ENCODE data around the gene ACAA1.

DNA sequence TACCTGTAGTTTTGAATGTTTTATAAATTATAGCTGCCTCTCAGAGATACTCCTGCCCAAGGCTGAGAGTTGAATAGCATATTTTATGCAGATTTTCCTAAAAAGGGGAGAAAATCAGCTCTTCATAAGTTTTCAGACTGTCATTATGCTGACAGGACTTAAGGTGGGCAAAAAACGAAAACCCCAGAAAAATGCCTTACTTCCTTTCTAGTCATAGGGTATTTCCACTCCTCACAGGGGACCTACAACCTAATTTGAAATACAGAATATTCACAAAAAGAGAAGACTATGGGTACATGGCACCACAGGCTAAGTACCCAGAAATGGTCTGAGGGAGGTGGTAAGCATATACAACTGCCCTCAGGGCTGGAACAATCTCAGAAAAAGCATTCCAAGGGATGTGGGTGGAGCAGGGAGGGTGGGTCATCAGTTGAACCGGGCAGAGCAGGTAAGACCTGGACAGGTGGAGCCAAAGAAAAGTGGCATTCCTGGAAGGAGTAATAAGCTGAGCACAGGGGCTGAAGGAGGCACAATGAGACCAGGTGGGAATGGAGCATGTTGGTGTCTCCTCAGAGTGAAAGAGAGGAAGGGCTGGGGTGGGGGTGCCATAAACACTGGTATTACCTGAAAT, 17.8 kb upstream of the ACAA1 start:
- TF ChIP-seq, protein P1, sequence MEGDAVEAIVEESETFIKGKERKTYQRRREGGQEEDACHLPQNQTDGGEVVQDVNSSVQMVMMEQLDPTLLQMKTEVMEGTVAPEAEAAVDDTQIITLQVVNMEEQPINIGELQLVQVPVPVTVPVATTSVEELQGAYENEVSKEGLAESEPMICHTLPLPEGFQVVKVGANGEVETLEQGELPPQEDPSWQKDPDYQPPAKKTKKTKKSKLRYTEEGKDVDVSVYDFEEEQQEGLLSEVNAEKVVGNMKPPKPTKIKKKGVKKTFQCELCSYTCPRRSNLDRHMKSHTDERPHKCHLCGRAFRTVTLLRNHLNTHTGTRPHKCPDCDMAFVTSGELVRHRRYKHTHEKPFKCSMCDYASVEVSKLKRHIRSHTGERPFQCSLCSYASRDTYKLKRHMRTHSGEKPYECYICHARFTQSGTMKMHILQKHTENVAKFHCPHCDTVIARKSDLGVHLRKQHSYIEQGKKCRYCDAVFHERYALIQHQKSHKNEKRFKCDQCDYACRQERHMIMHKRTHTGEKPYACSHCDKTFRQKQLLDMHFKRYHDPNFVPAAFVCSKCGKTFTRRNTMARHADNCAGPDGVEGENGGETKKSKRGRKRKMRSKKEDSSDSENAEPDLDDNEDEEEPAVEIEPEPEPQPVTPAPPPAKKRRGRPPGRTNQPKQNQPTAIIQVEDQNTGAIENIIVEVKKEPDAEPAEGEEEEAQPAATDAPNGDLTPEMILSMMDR (IDR thresholded peaks at IDR 0.05): no peak
- TF ChIP-seq POLR2A (IDR thresholded peaks at IDR 0.05) (no peak), EP300 (IDR thresholded peaks at IDR 0.05) (no peak)

All from ovary (tissue), 3 donors.